Caco-2 (cell line): ENCODE measurements around the gene PARD3B. TPM values are rescaled to one million over a fixed set of nuclear protein-coding genes. Genes with fewer than 3 reads are reported as not detected.

Source experiments
- BruUV-seq: library from RNA; stranded (reverse); fragments of 400-500 nt; replicated peaks from 2 replicates; lab custom pipeline; 2021; lab: Mats Ljungman, UMichigan
- CTCF ChIA-PET: fragments of 300-600 bp; sonication (Branson Sonifier 250); formaldehyde crosslinking; loops from one replicate; lab custom pipeline; 2022; ENCODE audit warnings: antibody characterized with exemption; lab: Charles Lee
- POLR2A ChIA-PET: fragments of 300-600 bp; sonication (Branson Sonifier 250); formaldehyde crosslinking; loops from one replicate; lab custom pipeline; 2022; ENCODE audit warnings: antibody characterized with exemption; lab: Charles Lee
- DNase-seq, 2 experiments: peaks; one replicate each; pipeline versions ENCODE4 v3.0.0 to v3.0.0-alpha.2; 2020 to 2022
- H3K27me3 ChIP-seq: replicated peaks from 2 replicates; pipeline ENCODE4 v1.6.0; 2011; ENCODE audit warnings: low read length; ENCODE audit not compliant: control insufficient read depth, insufficient read depth
- H3K36me3 ChIP-seq: 2 replicates; pipeline ENCODE4 v1.5.1; 2011; ENCODE audit warnings: low read length; ENCODE audit not compliant: control insufficient read depth, insufficient read depth
- H3K4me1 ChIP-seq: fragments of 250-450 bp; sonication (Bioruptor Pico); 2 replicates; pipeline ENCODE4 v1.5.1; 2020; ENCODE audit warnings: mild to moderate bottlenecking
- H3K4me3 ChIP-seq: 2 replicates; pipeline ENCODE4 v1.5.1; 2011; ENCODE audit warnings: low read depth, mild to moderate bottlenecking, control low read depth, low read length
- H3K9me3 ChIP-seq: fragments of 250-450 bp; sonication (Bioruptor Pico); 2 replicates; pipeline ENCODE4 v1.5.1; 2020; ENCODE audit warnings: mild to moderate bottlenecking, moderate library complexity
- H3K27ac Mint-ChIP-seq: one replicate; pipeline ENCODE4 v1.8.0; 2022; ENCODE audit warnings: mixed read lengths; ENCODE audit not compliant: unreplicated experiment
- H3K27me3 Mint-ChIP-seq: one replicate; pipeline ENCODE4 v1.8.0; 2022; ENCODE audit warnings: mixed read lengths; ENCODE audit not compliant: insufficient read depth, unreplicated experiment
- H3K36me3 Mint-ChIP-seq: one replicate; pipeline ENCODE4 v1.8.0; 2022; ENCODE audit warnings: mild to moderate bottlenecking, mixed read lengths; ENCODE audit not compliant: insufficient read depth, unreplicated experiment
- H3K4me1 Mint-ChIP-seq: one replicate; pipeline ENCODE4 v1.8.0; 2022; ENCODE audit warnings: low read depth, mixed read lengths; ENCODE audit not compliant: unreplicated experiment
- H3K4me3 Mint-ChIP-seq: one replicate; pipeline ENCODE4 v1.8.0; 2022; ENCODE audit warnings: mild to moderate bottlenecking, moderate library complexity, mixed read lengths; ENCODE audit not compliant: unreplicated experiment
- H3K9me3 Mint-ChIP-seq: one replicate; pipeline ENCODE4 v1.8.0; 2022; ENCODE audit warnings: mixed read lengths; ENCODE audit not compliant: unreplicated experiment
- CTCF ChIP-seq, 2 experiments: fragments of 200-600 bp in 1 of 2; IDR thresholded peaks; 1 replicate in 1 of 2; 2 replicates in 1 of 2; pipeline versions ENCODE4 v1.5.1 to v1.8.0; 2011 to 2022; ENCODE audit warnings: antibody characterized with exemption in 1 of 2, control low read depth in 1 of 2, inconsistent platforms in 1 of 2, low read depth in 1 of 2, low read length in 1 of 2, mild to moderate bottlenecking in 1 of 2, moderate library complexity in 1 of 2; ENCODE audit not compliant: insufficient read depth in 1 of 2, severe bottlenecking in 1 of 2, unreplicated experiment in 1 of 2
- intact Hi-C: fragments of 100-400 bp; cut with micrococcal nuclease; formaldehyde crosslinking; loops from one replicate; pipeline ENCODE4 v1.10.0; 2022; ENCODE audit not compliant: unreplicated experiment
- total RNA-seq: library from RNA; stranded (reverse); gene quantifications from 2 replicates; pipeline ENCODE4 v1.2.3, GENCODE V29; 2022

PARD3B gene
- total RNA-seq, 1 experiment from 2014 or later = 68.9 TPM

- no peaks in the 10 kb centered on the region for H3K9me3 Mint-ChIP-seq
- peaks cover 19% of the 10 kb centered on the region for H3K36me3 Mint-ChIP-seq
- intact Hi-C loops = no loop called here
- no peaks in the 10 kb centered on the region for H3K27me3 ChIP-seq
- DNase-seq = no peak
- no peak for TF ChIP-seq CTCF (IDR thresholded peaks at IDR 0.05; ENCODE audit: insufficient read depth in 1 of 2, low read depth in 1 of 2, low read length in 1 of 2, severe bottlenecking in 1 of 2, unreplicated experiment in 1 of 2)
- H3K9me3 ChIP-seq = no peaks in the 10 kb centered on the region
- no peak overlapping the region for H3K27ac Mint-ChIP-seq
- ChIA-PET CTCF (no interaction called here), POLR2A (no interaction called here)
- peaks cover 18% of the 10 kb centered on the region for H3K4me1 ChIP-seq
- no peak overlapping the region for H3K4me3 Mint-ChIP-seq
- no peaks in the 10 kb centered on the region for H3K27me3 Mint-ChIP-seq
- BruUV-seq = no TSS peak
- H3K4me3 ChIP-seq = no peak overlapping the region
- H3K4me1 Mint-ChIP-seq = peaks cover 26% of the 10 kb centered on the region
- H3K36me3 ChIP-seq = no peaks in the 10 kb centered on the region
These were observed 729.5 kb downstream of the PARD3B start for GRCh38 chr2:205274801-205275200.

- no peaks in the 10 kb centered on the region for H3K36me3 ChIP-seq
- H3K4me1 Mint-ChIP-seq = peaks cover 26% of the 10 kb centered on the region
- no peak overlapping the region for H3K4me3 ChIP-seq
- CTCF ChIA-PET = no interaction called here
- H3K9me3 ChIP-seq = no peaks in the 10 kb centered on the region
- POLR2A ChIA-PET = no interaction called here
- no peak for DNase-seq
- H3K4me3 Mint-ChIP-seq = no peak overlapping the region
- intact Hi-C loops = no loop called here
- H3K4me1 ChIP-seq = peaks cover 18% of the 10 kb centered on the region
- TF ChIP-seq CTCF (IDR thresholded peaks at IDR 0.05; ENCODE audit: insufficient read depth in 1 of 2, low read depth in 1 of 2, low read length in 1 of 2, severe bottlenecking in 1 of 2, unreplicated experiment in 1 of 2) = no peak
- H3K27ac Mint-ChIP-seq = no peak overlapping the region
- no peaks in the 10 kb centered on the region for H3K27me3 Mint-ChIP-seq
- peaks cover 19% of the 10 kb centered on the region for H3K36me3 Mint-ChIP-seq
- no peaks in the 10 kb centered on the region for H3K9me3 Mint-ChIP-seq
- no peaks in the 10 kb centered on the region for H3K27me3 ChIP-seq
- BruUV-seq = no TSS peak
These were observed 731.0 kb downstream of the PARD3B start for GRCh38 chr2:205276116-205276777.

DNA sequence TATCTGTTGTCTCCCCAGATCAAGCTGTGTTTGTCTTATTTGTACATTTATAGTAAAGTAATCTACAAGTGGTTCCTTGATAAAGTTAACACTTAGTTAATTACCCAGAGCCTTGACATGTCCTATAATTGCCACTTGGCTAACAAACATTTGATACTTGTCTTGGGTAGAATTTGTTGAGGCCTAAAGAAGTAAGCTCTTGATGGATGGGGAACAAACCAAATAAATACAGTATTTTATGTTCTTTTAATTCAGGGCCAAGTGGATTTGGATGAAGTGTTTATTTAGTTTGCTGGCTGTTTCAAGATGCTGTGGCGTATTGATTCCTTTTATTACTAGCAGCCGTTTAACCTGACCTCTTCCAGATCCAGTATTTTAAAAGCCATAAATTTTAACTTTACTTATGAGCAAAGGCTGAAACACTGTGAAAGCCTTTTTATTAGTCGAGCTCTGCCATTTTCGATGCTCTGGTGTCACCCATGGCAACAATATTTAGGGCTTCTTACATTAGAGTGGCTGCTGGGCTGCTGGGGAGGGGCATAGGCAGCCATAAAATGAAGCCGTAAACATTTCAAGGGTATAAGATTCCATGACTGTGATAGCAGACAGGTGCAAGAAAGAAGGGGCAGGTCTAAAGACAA, 735.4 kb downstream of the PARD3B start:
- BruUV-seq = no TSS peak
- POLR2A ChIA-PET = no interaction called here
- no peak for DNase-seq
- peaks cover 10% of the 10 kb centered on the region for H3K4me1 Mint-ChIP-seq
- H3K36me3 Mint-ChIP-seq = peaks cover 19% of the 10 kb centered on the region
- Histone ChIP-seq H3K4me3 (no peak overlapping the region), H3K36me3 (no peaks in the 10 kb centered on the region), H3K9me3 (no peaks in the 10 kb centered on the region), H3K27me3 (no peaks in the 10 kb centered on the region), H3K4me1 (no peaks in the 10 kb centered on the region)
- no peak for TF ChIP-seq CTCF (IDR thresholded peaks at IDR 0.05; ENCODE audit: insufficient read depth in 1 of 2, low read depth in 1 of 2, low read length in 1 of 2, severe bottlenecking in 1 of 2, unreplicated experiment in 1 of 2)
- H3K4me3 Mint-ChIP-seq = no peak overlapping the region
- no peaks in the 10 kb centered on the region for H3K27me3 Mint-ChIP-seq
- H3K9me3 Mint-ChIP-seq = no peaks in the 10 kb centered on the region
- intact Hi-C loops = no loop called here
- CTCF ChIA-PET = no interaction called here
- no peak overlapping the region for H3K27ac Mint-ChIP-seq
